K562 (cell line): ENCODE data around the gene ATP6V0A4. TPM values are rescaled to one million over a fixed set of nuclear protein-coding genes. Genes with fewer than 3 reads are reported as not detected.

Experiments used
- ATAC-seq: fragments of 200-7000 bp; cut with Tn5 transposase; 3 replicates; pipeline ENCODE4 v1.9.1; 2020; ENCODE audit warnings: moderate library complexity
- BruUV-seq: library from RNA; stranded (reverse); fragments of 400-500 nt; replicated peaks from 2 replicates; lab custom pipeline; 2021; lab: Mats Ljungman, UMichigan
- CTCF ChIA-PET: fragments of 300-600 bp; formaldehyde crosslinking; extraction: SDS; loops from one replicate; lab custom pipeline; 2021; ENCODE audit warnings: low intra/inter-chr PET ratio; lab: Yijun Ruan, JAX
- POLR2A ChIA-PET: fragments of 300-600, 350-650 bp; sonication (Branson Sonifier 250); formaldehyde crosslinking; extraction: SDS; loops from one replicate; lab custom pipeline; 2021; ENCODE audit warnings: antibody characterized with exemption, inconsistent platforms; lab: Yijun Ruan, JAX
- DNase-seq, 4 experiments: peaks; one replicate each; pipeline versions ENCODE4 v3.0.0 to v3.0.0-alpha.2; 2011 to 2018; ENCODE audit warnings: low spot score in 3 of 4, mixed read lengths in 3 of 4; ENCODE audit errors: extremely low read depth in 1 of 4
- FAIRE-seq: peaks from 2 replicates; lab custom pipeline; 2011; peaks lifted over from hg19 to GRCh38; lab: Jason Lieb, UNC
- H2AFZ ChIP-seq: 2 replicates; pipeline ENCODE4 v1.6.0; 2011; ENCODE audit warnings: low read depth, low read length, control low read depth, inconsistent platforms
- H3K27ac ChIP-seq: fragments of 200-600 bp; 3 replicates; pipeline ENCODE4 v1.8.0; 2011; ENCODE audit warnings: low read depth, mild to moderate bottlenecking, control low read depth, inconsistent platforms, low read length, moderate library complexity, mixed read lengths; ENCODE audit errors: extremely low read depth
- H3K27me3 ChIP-seq, 2 experiments: fragments of 300-600 bp in 1 of 2; 2 replicates in 1 of 2; 3 replicates in 1 of 2; pipeline versions ENCODE4 v1.6.0 to v1.8.0; 2011; ENCODE audit warnings: inconsistent platforms in 2 of 2, low read length in 2 of 2, mild to moderate bottlenecking in 1 of 2, mixed read lengths in 1 of 2, moderate library complexity in 1 of 2; ENCODE audit not compliant: control insufficient read depth in 2 of 2, insufficient read depth in 2 of 2
- H3K36me3 ChIP-seq: fragments of 300-600 bp; 3 replicates; pipeline ENCODE4 v1.8.0; 2011; ENCODE audit warnings: mild to moderate bottlenecking, low read length, inconsistent platforms; ENCODE audit not compliant: control insufficient read depth, insufficient read depth
- H3K4me1 ChIP-seq, 2 experiments: fragments of 200-600 bp in 1 of 2; replicated peaks in 1 of 2; 2 replicates in 1 of 2; 3 replicates in 1 of 2; pipeline versions ENCODE4 v1.5.1 to v1.8.0; 2011; ENCODE audit warnings: inconsistent platforms in 2 of 2, low read length in 2 of 2, mild to moderate bottlenecking in 1 of 2, mixed read lengths in 1 of 2, moderate library complexity in 1 of 2; ENCODE audit not compliant: control insufficient read depth in 2 of 2, insufficient read depth in 2 of 2
- H3K4me2 ChIP-seq: 2 replicates; pipeline ENCODE4 v1.6.1; 2011; ENCODE audit warnings: low read length, control low read depth, inconsistent platforms, mixed read lengths; ENCODE audit not compliant: insufficient read depth
- H3K4me3 ChIP-seq: fragments of 200-600 bp; sonication (generic), shearing (Covaris generic); 2 replicates; pipeline ENCODE4 v1.5.1; 2016; ENCODE audit warnings: control low read depth, inconsistent platforms
- H3K79me2 ChIP-seq: fragments of 200-600 bp; 3 replicates; pipeline ENCODE4 v1.8.0; 2011; ENCODE audit warnings: low read length, inconsistent platforms; ENCODE audit not compliant: control insufficient read depth, insufficient read depth
- H3K9ac ChIP-seq, 2 experiments: 2 replicates each; pipeline versions ENCODE4 v1.6.0 to v1.6.1; 2011; ENCODE audit warnings: low read depth in 2 of 2, low read length in 2 of 2, control low read depth in 1 of 2, inconsistent platforms in 1 of 2, mild to moderate bottlenecking in 1 of 2, mixed read lengths in 1 of 2; ENCODE audit not compliant: insufficient read depth in 1 of 2
- H3K9me1 ChIP-seq: one replicate; pipeline ENCODE4 v1.6.0; 2011; ENCODE audit warnings: inconsistent platforms, mild to moderate bottlenecking, low read length, moderate library complexity; ENCODE audit not compliant: control insufficient read depth, insufficient read depth
- H3K9me3 ChIP-seq: replicated peaks from 2 replicates; pipeline ENCODE4 v1.5.1; 2011; ENCODE audit warnings: low read depth, low read length, inconsistent platforms; ENCODE audit not compliant: control insufficient read depth, insufficient read depth
- H4K20me1 ChIP-seq: replicated peaks from 2 replicates; pipeline ENCODE4 v1.6.1; 2011; ENCODE audit warnings: low read length, inconsistent platforms, mixed read lengths; ENCODE audit not compliant: control insufficient read depth, insufficient read depth
- FOXK1 ChIP-seq: sonication (generic); formaldehyde crosslinking; IDR thresholded peaks from 2 replicates; pipeline ENCODE4 v1.8.0; 2022; ENCODE audit warnings: missing genetic modification reagents, mild to moderate bottlenecking, borderline replicate concordance
- LCOR ChIP-seq: sonication (generic); formaldehyde crosslinking; IDR thresholded peaks from 2 replicates; pipeline ENCODE4 v1.8.0; 2022; ENCODE audit warnings: mild to moderate bottlenecking, missing genetic modification reagents
- NFXL1 ChIP-seq: fragments of 450-650 bp; formaldehyde crosslinking; IDR thresholded peaks from 2 replicates; pipeline ENCODE4 v1.4.0; 2021; ENCODE audit warnings: mild to moderate bottlenecking
- RAD21 ChIP-seq, 2 experiments: fragments of 250-450 bp in 1 of 2; fragments of 450-650 bp in 1 of 2; sonication (Bioruptor Pico) in 1 of 2; formaldehyde crosslinking in 1 of 2; IDR thresholded peaks in 1 of 2; conservative IDR thresholded peaks in 1 of 2; 2 replicates each; pipeline versions ENCODE4 v1.4.0 to v1.8.0; 2020 to 2022; ENCODE audit warnings: mild to moderate bottlenecking in 2 of 2, moderate library complexity in 1 of 2
- SIX5 ChIP-seq, 2 experiments: IDR thresholded peaks; 2 replicates each; pipeline ENCODE4 v1.6.1; 2011; ENCODE audit warnings: low read length in 2 of 2, borderline replicate concordance in 1 of 2, low read depth in 1 of 2, mild to moderate bottlenecking in 1 of 2, moderate library complexity in 1 of 2; ENCODE audit not compliant: insufficient read depth in 1 of 2
- STAT5B ChIP-seq: fragments of 250-450 bp; sonication (Bioruptor Pico); IDR thresholded peaks from 2 replicates; pipeline ENCODE4 v1.8.0; 2021; ENCODE audit warnings: mild to moderate bottlenecking, inconsistent platforms
- TAF9B ChIP-seq: fragments of 450-650 bp; IDR thresholded peaks from 2 replicates; pipeline ENCODE4 v1.6.1; 2018; ENCODE audit warnings: mild to moderate bottlenecking; ENCODE audit not compliant: partially characterized antibody
- ZNF324 ChIP-seq: fragments of 250-450 bp; sonication (Bioruptor Pico); IDR thresholded peaks from 2 replicates; pipeline ENCODE4 v1.4.0; 2020; ENCODE audit warnings: mild to moderate bottlenecking
- ZNF507 ChIP-seq: conservative IDR thresholded peaks from 2 replicates; pipeline ENCODE4 v1.6.1; 2017; ENCODE audit warnings: missing genetic modification characterization, missing compliant biosample characterization
- WGBS: fragments of 100-300 bp; shearing (Covaris generic); methylation state at CpG from one replicate; pipeline ENCODE4 v1.1.6; 2016; ENCODE audit warnings: low coverage, mixed read lengths; ENCODE audit not compliant: insufficient coverage; ENCODE audit errors: missing lambda C conversion rate; 5-methylcytosine and 5-hydroxymethylcytosine counted together
- in situ Hi-C: fragments of 300-500 bp; cut with MboI; formaldehyde crosslinking; loops from 4 replicates; pipeline ENCODE4 v1.15.0; 2018; ENCODE audit warnings: inconsistent platforms, mixed read lengths
- intact Hi-C: fragments of 100-400 bp; cut with micrococcal nuclease; formaldehyde crosslinking; loops from 2 replicates; pipeline ENCODE4 v1.14.2; 2022
- polyA plus RNA-seq, 8 experiments: library from polyadenylated mRNA; depleted of rRNA in 4 of 8; stranded (reverse) in 5 of 8; unstranded in 3 of 8; fragments of >200 nt; fragmentation: Nextera tagmentation in 2 of 8; fragmentation: Illumina TruSeq in 1 of 8; extraction: Ambion mirVana in 2 of 8; extraction: Trizol in 1 of 8; gene quantifications; 2 replicates each; pipeline versions ENCODE4 v1.2.1 to v1.2.3, GENCODE V29; 2011 to 2014; ENCODE audit warnings: inconsistent platforms in 1 of 8, missing spikeins in 1 of 8
- total RNA-seq, 7 experiments: library from RNA; depleted of rRNA in 6 of 7; stranded (reverse); fragments of >200 nt in 6 of 7; fragmentation: Illumina TruSeq in 2 of 7; extraction: Trizol in 2 of 7; gene quantifications; 2 replicates each; pipeline versions ENCODE4 v1.2.1 to v1.2.3, GENCODE V29; 2011 to 2021; ENCODE audit warnings: low replicate concordance in 1 of 7
- TF ChIP-seq, protein P1 (sequence below), 2 experiments: fragments of 450-650 bp in 1 of 2; sonication (generic) in 1 of 2; formaldehyde crosslinking in 1 of 2; IDR thresholded peaks in 1 of 2; conservative IDR thresholded peaks in 1 of 2; 2 replicates each; pipeline versions ENCODE4 v1.6.1 to v1.8.1; 2016 to 2023; ENCODE audit warnings: mild to moderate bottlenecking in 2 of 2, moderate library complexity in 2 of 2, inconsistent platforms in 1 of 2, missing genetic modification reagents in 1 of 2

Gene ATP6V0A4
- total and polyA plus RNA-seq, 9 of the 15 experiments (the other 6 are each of a cell fraction or from before 2014, with no cell fraction given) = 0.03 TPM; not detected in 8

DNA sequence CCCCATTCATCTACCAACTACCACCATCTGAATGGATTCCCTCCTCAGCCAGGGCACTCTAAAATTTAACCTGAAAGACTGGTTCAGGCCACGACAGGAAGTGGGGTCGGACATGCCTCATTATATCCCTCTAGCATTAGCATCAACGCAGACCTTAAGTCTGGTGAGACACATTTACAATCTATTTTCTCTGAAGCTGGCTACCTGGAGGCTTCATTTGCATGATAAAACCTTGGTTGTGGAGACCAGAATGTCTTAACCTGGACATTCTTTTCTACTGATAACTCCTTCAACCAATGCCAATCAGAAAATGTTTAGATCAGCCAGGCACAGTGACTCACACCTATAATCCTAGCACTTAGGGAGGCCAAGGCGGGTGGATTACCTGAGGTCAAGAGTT is 139.1 kb downstream of the ATP6V0A4 start:
- no peak for FAIRE-seq
- H3K9ac ChIP-seq = no peak overlapping the region
- H3K27me3 ChIP-seq = peaks cover 24 to 25% of the 10 kb centered on the region in 2 experiments; a peak in 4 of 5 replicates
- no peaks in the 10 kb centered on the region for H3K9me3 ChIP-seq
- ATAC-seq = no peak
- no peak overlapping the region for H3K4me3 ChIP-seq
- H3K9me1 ChIP-seq = no peaks in the 10 kb centered on the region
- H4K20me1 ChIP-seq = no peaks in the 10 kb centered on the region
- BruUV-seq = no TSS peak
- no peak overlapping the region for H2AFZ ChIP-seq
- DNase-seq = no peak
- no peak overlapping the region for H3K27ac ChIP-seq
- H3K4me2 ChIP-seq = no peak overlapping the region
- intact Hi-C loops (no loop called here), in situ Hi-C loops (no loop called here)
- H3K79me2 ChIP-seq = no peaks in the 10 kb centered on the region
- TF ChIP-seq SIX5 (IDR thresholded peaks at IDR 0.05; ENCODE audit: borderline replicate concordance in 1 of 2, insufficient read depth in 1 of 2, low read depth in 1 of 2, low read length in 2 of 2) (no peak), ZNF507 (tag) (no peak), TAF9B (no peak), ZNF324 (CRISPR knock-in tag) (no peak), NFXL1 (CRISPR knock-in tag) (no peak), STAT5B (CRISPR knock-in tag) (no peak), FOXK1 (CRISPR knock-in tag) (no peak), RAD21 (CRISPR knock-in tag; conservative IDR thresholded peaks at IDR 0.05 in 1 of 2, IDR thresholded peaks at IDR 0.05 in 1 of 2) (no peak), LCOR (CRISPR knock-in tag) (no peak)
- TF ChIP-seq, protein P1, sequence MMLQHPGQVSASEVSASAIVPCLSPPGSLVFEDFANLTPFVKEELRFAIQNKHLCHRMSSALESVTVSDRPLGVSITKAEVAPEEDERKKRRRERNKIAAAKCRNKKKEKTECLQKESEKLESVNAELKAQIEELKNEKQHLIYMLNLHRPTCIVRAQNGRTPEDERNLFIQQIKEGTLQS (IDR thresholded peaks at IDR 0.05) = no peak
- TF ChIP-seq, protein P1 (CRISPR knock-in tag; conservative IDR thresholded peaks at IDR 0.05) = no peak
- 1% methylated on average over 4 of the region's 4 CpGs for WGBS
- no peaks in the 10 kb centered on the region for H3K4me1 ChIP-seq
- ChIA-PET CTCF (no interaction called here), POLR2A (no interaction called here)
- no peaks in the 10 kb centered on the region for H3K36me3 ChIP-seq
